HG03097 (cell line): ENCODE measurements around the gene PEX19.

Source experiments
- ATAC-seq: cut with Tn5 transposase; IDR thresholded peaks from one replicate; pipeline ENCODE4 v1.9.1; 2021; ENCODE audit not compliant: unreplicated experiment, low FRiP score

PEX19 gene

GRCh38 chr1:160243767-160244166 lies 41.2 kb downstream of the PEX19 start:
- no peak for ATAC-seq

DNA sequence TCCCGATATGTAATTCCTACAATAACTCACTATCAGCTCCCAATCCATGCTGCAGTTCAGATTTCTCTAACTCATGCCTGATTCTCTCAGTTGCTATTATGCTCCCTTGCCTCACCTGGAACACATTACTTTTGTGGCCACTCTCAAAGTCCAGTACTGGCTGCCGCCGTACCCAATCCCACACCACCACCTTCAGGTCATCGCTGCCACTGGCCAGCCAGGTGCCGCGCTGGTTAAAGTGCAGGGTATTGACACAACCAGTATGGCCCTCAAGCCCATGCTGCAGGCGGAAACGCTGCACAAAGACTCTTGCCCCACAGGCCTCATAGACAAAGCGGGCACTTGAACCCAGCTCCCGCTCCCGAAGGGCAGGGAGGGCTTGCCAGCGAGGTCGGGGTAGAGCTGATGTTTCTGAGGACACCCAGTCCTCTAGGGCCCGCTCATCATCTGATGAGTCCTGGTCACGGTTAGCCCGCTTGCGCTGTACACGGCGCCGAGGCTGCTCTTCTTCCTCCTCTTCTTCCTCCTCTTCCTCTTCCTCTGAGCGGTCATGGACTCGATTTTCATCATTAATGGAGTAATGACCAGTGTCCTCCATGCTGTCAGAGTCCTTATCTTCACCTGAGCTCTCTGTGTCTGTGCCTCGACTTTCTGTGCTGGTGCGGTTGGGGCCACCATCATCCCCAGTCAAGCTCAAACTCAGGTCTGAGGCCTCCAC lies 45.2 kb downstream of the PEX19 start:
- ATAC-seq, result no peak

GRCh38 chr1:160238408-160238807 lies 46.5 kb downstream of the PEX19 start:
- no peak for ATAC-seq

DNA sequence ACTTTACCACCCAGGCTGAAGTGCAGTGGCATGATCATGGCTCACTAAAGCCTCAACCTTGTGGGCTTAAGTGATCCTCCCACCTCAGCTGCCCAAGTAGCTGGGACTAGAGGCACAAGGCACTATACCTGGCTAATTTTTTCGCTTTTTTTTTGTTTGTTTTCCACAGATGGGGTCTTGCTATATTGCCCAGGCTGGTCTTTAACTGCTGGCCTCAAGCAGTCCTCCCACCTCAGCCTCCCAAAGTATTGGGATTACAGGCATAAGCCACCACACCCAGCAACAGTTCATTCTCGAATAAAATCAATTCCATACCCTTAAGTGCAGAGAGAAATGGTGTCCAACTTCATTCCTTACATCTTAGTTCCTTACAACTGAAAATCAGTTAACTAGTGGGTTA lies 47.4 kb downstream of the PEX19 start:
- no peak for ATAC-seq

DNA sequence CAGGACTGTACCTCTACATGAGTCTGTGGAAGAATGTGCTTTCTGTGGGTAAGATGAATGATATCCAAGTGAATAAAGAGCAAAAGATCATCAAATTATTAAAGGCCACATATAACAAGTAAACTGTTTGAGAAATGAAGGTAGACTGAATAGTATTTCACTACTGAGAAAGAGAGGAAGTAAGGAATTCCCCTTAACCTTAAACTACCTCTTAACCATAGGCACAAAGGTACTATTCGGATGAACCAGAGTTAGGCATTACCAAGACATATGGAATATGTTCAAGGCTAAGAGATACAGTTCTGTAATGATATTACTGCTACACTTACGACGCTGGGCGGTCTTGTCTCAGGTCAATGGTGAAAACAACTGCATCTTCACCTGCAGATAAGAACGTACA lies 48.1 kb downstream of the PEX19 start:
- ATAC-seq, result no peak

DNA sequence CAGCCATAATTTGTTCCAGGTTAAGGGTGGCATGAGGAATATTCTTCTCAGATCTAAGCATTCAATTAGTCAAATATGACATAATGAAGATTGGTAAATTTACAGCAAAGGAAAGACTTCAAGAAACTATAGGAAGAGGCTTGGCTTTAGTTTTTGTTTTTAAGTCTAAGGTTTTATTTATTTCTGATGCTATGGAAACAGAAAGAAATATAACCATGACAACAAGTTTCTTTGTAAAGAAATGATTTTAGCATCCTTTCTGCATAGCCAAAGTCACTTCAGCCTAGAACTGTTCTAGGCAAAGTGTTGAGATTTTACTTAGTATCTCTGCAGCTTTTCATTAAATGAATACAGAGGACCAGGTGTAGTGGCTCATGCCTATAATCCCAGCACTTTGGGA lies 52.0 kb downstream of the PEX19 start:
- no peak for ATAC-seq

GRCh38 chr1:160228431-160228830 lies 56.5 kb downstream of the PEX19 start:
- no peak for ATAC-seq

DNA sequence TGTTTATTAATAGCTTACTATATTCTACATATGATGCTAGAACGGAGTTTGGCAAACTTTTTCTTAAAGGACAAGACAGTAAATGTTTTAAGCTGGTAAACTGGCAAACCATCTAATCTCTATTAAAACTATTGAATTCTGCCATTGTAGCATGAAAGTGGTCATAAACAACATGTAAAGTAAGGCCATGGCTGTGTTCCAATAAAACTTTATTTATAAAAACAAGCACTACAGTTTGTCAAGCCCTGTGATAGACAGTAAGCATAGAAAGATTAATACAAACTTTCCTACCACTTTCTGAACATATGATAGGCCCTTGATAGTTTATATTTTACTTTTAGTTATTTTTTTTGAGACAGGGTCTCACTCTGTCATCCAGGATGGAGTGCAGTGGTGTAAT lies 57.4 kb downstream of the PEX19 start:
- no peak for ATAC-seq

GRCh38 chr1:160227034-160227433 lies 57.9 kb downstream of the PEX19 start:
- no peak for ATAC-seq
